ENCODE measurements around the gene FBN1. TPM values are rescaled to one million over a fixed set of nuclear protein-coding genes. Genes with fewer than 3 reads are reported as not detected.

Gene FBN1
- total and polyA plus RNA-seq, 2 donors (not counting 3 experiments of a cell fraction or from before 2014, with no cell fraction given): 107 to 111 TPM

- dilution Hi-C loops (cut with MboI; ENCODE audit: extremely low pct_ligation_motif_present, low sequenced_read_pairs): no loop called here
- H4K20me1 ChIP-seq (replicated peaks; ENCODE audit: control insufficient read depth, extremely low read depth, insufficient read depth, low read length): no peaks in the 10 kb centered on the region
These were observed 227.2 kb downstream of the FBN1 start for GRCh38 chr15:48418343-48418742.

More at GRCh38 chr15:48418343-48418742, 227.2 kb downstream of the FBN1 start:
- H3K9ac ChIP-seq (replicated peaks; ENCODE audit: extremely low read depth, insufficient read depth, low read length): no peak overlapping the region
- no peak for FAIRE-seq
- no peak overlapping the region for H3K4me3 ChIP-seq (replicated peaks in 1 of 3; ENCODE audit: insufficient read depth in 1 of 3, low read depth in 1 of 3, low read length in 3 of 3)
- no peak for TF ChIP-seq JUN (IDR thresholded peaks at IDR 0.05; ENCODE audit: borderline replicate concordance, insufficient read depth, insufficient read length, low read depth)
- no peak for TF ChIP-seq MYC (IDR thresholded peaks at IDR 0.05; ENCODE audit: low read depth, low read length)
- TF ChIP-seq FOS (IDR thresholded peaks at IDR 0.05; ENCODE audit: borderline replicate concordance, insufficient read depth, low read length): no peak
- TF ChIP-seq POLR2AphosphoS5 (IDR thresholded peaks at IDR 0.05; ENCODE audit: insufficient read depth, low read depth, low read length): no peak
- TF ChIP-seq EZH2 (IDR thresholded peaks at IDR 0.05; ENCODE audit: borderline replicate concordance, low read depth, low read length, severe bottlenecking): no peak
- no peak for TF ChIP-seq CTCF (IDR thresholded peaks at IDR 0.05; ENCODE audit: extremely low read depth in 1 of 2, insufficient read depth in 1 of 2, low read depth in 1 of 2, low read length in 2 of 2)
- no peak for TF ChIP-seq POLR2A (IDR thresholded peaks at IDR 0.05; ENCODE audit: low read depth, low read length)
- TF ChIP-seq MAX (IDR thresholded peaks at IDR 0.05; ENCODE audit: insufficient read depth, insufficient read length): no peak
- no peak for TF ChIP-seq GATA2 (IDR thresholded peaks at IDR 0.05; ENCODE audit: insufficient read depth, insufficient read length, low read depth, low read length)
- no peaks in the 10 kb centered on the region for H3K27me3 ChIP-seq (ENCODE audit: control insufficient read depth in 2 of 2, insufficient read depth in 2 of 2, low read length in 2 of 2)
- H3K4me1 ChIP-seq (ENCODE audit: control insufficient read depth, extremely low read depth, insufficient read depth, low read length): peaks cover 6% of the 10 kb centered on the region
- no TSS peak for BruUV-seq (replicated peaks)
- intact Hi-C loops (cut with micrococcal nuclease): no loop called here
- no peak for DNase-seq (ENCODE audit: low read depth, low spot score)
- peaks cover 10 to 19% of the 10 kb centered on the region in 2 experiments for H3K36me3 ChIP-seq (ENCODE audit: control insufficient read depth in 2 of 2, extremely low read depth in 1 of 2, insufficient read depth in 2 of 2, low read length in 2 of 2)
- H3K9me1 ChIP-seq (replicated peaks; ENCODE audit: control insufficient read depth, extremely low read depth, insufficient read depth, low read length): no peaks in the 10 kb centered on the region
- no peak overlapping the region for H3K4me2 ChIP-seq (ENCODE audit: insufficient read depth, low read length)
- ChIA-PET CTCF (interaction anchor here (1.4 kb wide), 1 partner anchor 12 kb away, joined by 5 read pairs; no protein-coding TSS in a partner anchor), POLR2A (no interaction called here)
- no peak overlapping the region for H3K27ac ChIP-seq (ENCODE audit: insufficient read depth, low read depth, low read length)
- H3K9me3 ChIP-seq (replicated peaks; ENCODE audit: control insufficient read depth, insufficient read depth, low read length): no peaks in the 10 kb centered on the region
- no peak overlapping the region for H2AFZ ChIP-seq (ENCODE audit: low read depth, low read length)
- no peaks in the 10 kb centered on the region for H3K79me2 ChIP-seq (ENCODE audit: control insufficient read depth, insufficient read depth, low read length)

All from endothelial cell of umbilical vein (primary cell).